Uterus (tissue), 4 donors: ENCODE measurements around the gene PCK1. TPM values are rescaled to one million over a fixed set of nuclear protein-coding genes. Genes with fewer than 3 reads are reported as not detected.
A peak's percentile ranks its signal among the peaks of the same experiment; 100 is the strongest.

Experiments
- DNase-seq, 2 donors: peaks; one replicate each; pipeline ENCODE4 v3.0.0-alpha.2; 2019 to 2020
- H3K27ac ChIP-seq, 2 donors: fragments of 200-600 bp; sonication (generic); 1 replicate in 1 of 2; 2 replicates in 1 of 2; pipeline ENCODE4 v1.5.1; 2016 to 2018
- H3K27me3 ChIP-seq, 2 donors: fragments of 200-600 bp; sonication (generic); one replicate each; pipeline ENCODE4 v1.5.1; 2018 to 2019; ENCODE audit warnings: control low read depth in 1 of 2
- H3K36me3 ChIP-seq, 2 donors: fragments of 200-600 bp; sonication (generic); one replicate each; pipeline ENCODE4 v1.5.1; 2019; ENCODE audit warnings: control low read depth in 1 of 2
- H3K4me1 ChIP-seq, 2 donors: fragments of 200-600 bp; sonication (generic); one replicate each; pipeline ENCODE4 v1.5.1; 2018 to 2019; ENCODE audit warnings: control low read depth in 1 of 2
- H3K4me3 ChIP-seq, 2 donors: fragments of 200-600 bp; sonication (generic); 1 replicate in 1 of 2; 2 replicates in 1 of 2; pipeline ENCODE4 v1.5.1; 2018 to 2019; ENCODE audit warnings: mild to moderate bottlenecking in 1 of 2
- H3K9me3 ChIP-seq, 2 donors: fragments of 200-600 bp; sonication (generic); one replicate each; pipeline ENCODE4 v1.5.1; 2019; ENCODE audit warnings: control low read depth in 1 of 2
- CTCF ChIP-seq, 4 experiments: fragments of 200-600 bp in 2 of 4; fragments of 450-650 bp in 2 of 4; sonication (generic) in 2 of 4; IDR thresholded peaks; one replicate each; pipeline ENCODE4 v1.5.1; 2016 to 2019; ENCODE audit warnings: antibody characterized with exemption in 4 of 4, mild to moderate bottlenecking in 2 of 4, moderate library complexity in 1 of 4
- POLR2A ChIP-seq, 2 donors: fragments of 450-650 bp; IDR thresholded peaks; one replicate each; pipeline ENCODE4 v1.6.1; 2016; ENCODE audit warnings: antibody characterized with exemption in 2 of 2, mild to moderate bottlenecking in 1 of 2, moderate library complexity in 1 of 2
- intact Hi-C: fragments of 100-400 bp; cut with DNase I; formaldehyde crosslinking; loops from one replicate; pipeline ENCODE4 v1.15.1; 2023; ENCODE audit warnings: low total_unique reads
- total RNA-seq, 4 donors: library from RNA; depleted of rRNA in 3 of 4; stranded (reverse); fragments of >200 nt in 3 of 4; gene quantifications; one replicate each; pipeline versions ENCODE4 v1.1.0 to v1.2.4, GENCODE V29; 2014 to 2023
- donor health status: DM: yes; HTN: yes; CAD: no.

The PCK1 gene
- total RNA-seq, 4 donors from 2014 or later: 0.26 to 1.8 (median 1.4) TPM; not detected in 1

DNA sequence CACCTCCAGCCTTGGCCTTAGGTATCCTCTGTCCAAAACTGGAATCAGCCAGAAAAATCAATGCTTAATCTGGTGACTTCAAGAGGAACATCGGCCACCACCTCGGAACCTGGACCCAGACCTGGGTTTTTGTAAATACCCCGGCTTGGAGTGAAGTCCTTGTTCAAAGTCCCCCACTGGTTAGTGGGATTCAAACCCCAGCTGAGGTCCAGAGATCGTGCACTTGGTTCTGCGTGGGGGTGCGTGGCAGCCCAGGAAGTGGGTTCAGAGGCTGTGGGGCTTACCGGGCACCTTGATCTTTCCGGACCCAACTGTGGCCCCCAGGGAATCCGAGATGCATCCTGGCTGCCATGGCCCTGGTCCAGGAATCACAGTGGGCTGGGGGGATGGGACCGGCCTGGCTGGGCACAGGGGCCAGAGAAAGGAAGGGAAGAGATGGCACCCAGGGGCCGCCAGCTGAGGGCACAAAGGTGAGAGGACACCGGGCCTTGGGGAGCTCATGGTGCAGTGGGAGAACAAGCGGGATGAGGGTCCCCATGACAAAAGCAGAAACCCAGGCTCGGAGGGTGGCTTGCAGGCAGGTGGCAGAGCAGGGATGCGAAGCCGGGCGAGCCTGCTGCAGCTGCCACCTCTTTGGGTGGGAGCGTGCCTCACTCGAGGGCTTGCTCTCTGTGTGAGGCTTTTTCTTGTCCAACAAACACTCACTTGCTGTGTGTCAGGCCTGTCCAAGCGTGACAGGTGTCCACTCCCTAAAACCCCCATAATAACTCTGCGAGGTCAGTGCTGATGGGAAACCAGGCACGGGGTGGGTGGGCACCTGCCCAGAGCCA is 31.6 kb downstream of the PCK1 start:
- H3K27ac ChIP-seq: no peak overlapping the region
- no peaks in the 10 kb centered on the region for H3K4me1 ChIP-seq
- intact Hi-C loops: loop anchor here (5.0 kb wide), 1 partner anchor 80 kb away; no protein-coding TSS in a partner anchor
- no peak for DNase-seq
- no peaks in the 10 kb centered on the region for H3K9me3 ChIP-seq
- no peaks in the 10 kb centered on the region for H3K36me3 ChIP-seq
- H3K27me3 ChIP-seq: no peaks in the 10 kb centered on the region
- no peak overlapping the region for H3K4me3 ChIP-seq
- TF ChIP-seq POLR2A (IDR thresholded peaks at IDR 0.05): no peak
- no peak for TF ChIP-seq CTCF (IDR thresholded peaks at IDR 0.05)

GRCh38 chr20:57593134-57593886 is 32.4 kb downstream of the PCK1 start:
- no peak overlapping the region for H3K4me3 ChIP-seq
- H3K4me1 ChIP-seq: no peaks in the 10 kb centered on the region
- intact Hi-C loops: loop anchor here (5.0 kb wide), 1 partner anchor 81 kb away; no protein-coding TSS in a partner anchor
- H3K27me3 ChIP-seq: no peaks in the 10 kb centered on the region
- H3K27ac ChIP-seq: no peak overlapping the region
- no peaks in the 10 kb centered on the region for H3K36me3 ChIP-seq
- DNase-seq: no peak
- TF ChIP-seq POLR2A (IDR thresholded peaks at IDR 0.05): no peak
- TF ChIP-seq CTCF (IDR thresholded peaks at IDR 0.05): no peak
- H3K9me3 ChIP-seq: no peaks in the 10 kb centered on the region

- TF ChIP-seq POLR2A (IDR thresholded peaks at IDR 0.05) (no peak), CTCF (IDR thresholded peaks at IDR 0.05) (peak; percentile 67 to 93 (median 77))
- no peaks in the 10 kb centered on the region for H3K27me3 ChIP-seq
- H3K4me1 ChIP-seq: no peaks in the 10 kb centered on the region
- no peaks in the 10 kb centered on the region for H3K36me3 ChIP-seq
- H3K27ac ChIP-seq: no peak overlapping the region
- DNase-seq: peak in 1 of 2 donors; percentile 41
- H3K4me3 ChIP-seq: no peak overlapping the region
- H3K9me3 ChIP-seq: no peaks in the 10 kb centered on the region
- intact Hi-C loops: loop anchor here (5.0 kb wide), 1 partner anchor 82 kb away; no protein-coding TSS in a partner anchor
Observed at GRCh38 chr20:57594092-57594951, 33.4 kb downstream of the PCK1 start.

DNA sequence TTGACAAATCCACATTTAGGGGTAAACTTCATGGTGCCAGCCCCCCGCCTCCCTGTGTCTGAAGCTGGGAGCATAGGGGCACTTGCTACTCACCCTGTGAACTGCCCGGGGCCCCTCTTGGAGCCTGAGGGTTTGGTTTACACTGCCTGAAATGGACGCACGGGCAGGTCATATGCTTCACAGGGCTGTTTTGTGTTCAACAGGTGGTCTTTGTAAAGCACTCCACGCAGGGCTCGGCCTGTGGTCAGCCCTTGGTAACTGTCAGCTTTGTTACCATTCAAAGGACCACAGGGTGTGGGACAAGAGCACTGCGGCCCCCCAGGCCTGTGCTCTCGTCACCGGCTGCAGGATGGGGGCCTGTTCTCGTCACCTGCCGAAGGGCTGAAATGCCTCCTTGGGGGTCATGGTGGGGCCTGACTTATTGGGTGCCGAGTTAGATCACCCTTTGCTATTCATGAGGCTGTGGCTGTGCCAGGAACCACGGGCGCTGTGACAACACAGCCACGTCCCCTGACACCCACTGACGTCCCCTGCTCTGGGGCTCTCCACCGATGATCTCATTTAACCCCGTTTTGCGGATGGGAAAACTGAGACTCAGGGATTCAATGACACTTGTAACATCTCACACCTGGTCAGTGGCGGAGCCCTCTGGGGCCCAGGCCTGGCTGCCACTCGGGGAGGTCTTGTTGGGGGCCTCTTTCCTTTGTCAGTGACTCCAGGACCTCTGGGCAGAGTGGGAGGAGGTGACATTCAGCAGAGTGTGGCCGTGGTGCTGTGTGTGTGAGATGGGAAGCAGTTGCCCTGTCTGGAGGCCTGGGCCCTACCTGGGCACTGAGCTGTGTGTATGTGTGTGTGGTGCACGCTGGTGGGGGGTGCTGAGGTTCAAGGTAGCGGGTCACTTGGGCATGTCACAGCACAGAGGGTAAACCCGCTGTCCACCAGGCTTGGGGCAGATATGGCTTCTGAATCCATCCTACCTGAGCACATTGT is 34.4 kb downstream of the PCK1 start:
- no peak for DNase-seq
- H3K36me3 ChIP-seq: no peaks in the 10 kb centered on the region
- intact Hi-C loops: loop anchor here (2.0 kb wide), 1 partner anchor 615 kb away; no protein-coding TSS in a partner anchor
- TF ChIP-seq POLR2A (IDR thresholded peaks at IDR 0.05) (no peak), CTCF (IDR thresholded peaks at IDR 0.05) (no peak)
- no peaks in the 10 kb centered on the region for H3K4me1 ChIP-seq
- H3K27ac ChIP-seq: no peak overlapping the region
- no peaks in the 10 kb centered on the region for H3K27me3 ChIP-seq
- no peaks in the 10 kb centered on the region for H3K9me3 ChIP-seq
- H3K4me3 ChIP-seq: no peak overlapping the region
